DOHH2 (cell line): ENCODE data around the gene CT83.

Experiments
- CTCF ChIP-seq: fragments of 200-600 bp; sonication (generic); IDR thresholded peaks from one replicate; pipeline ENCODE4 v1.5.1; 2014; ENCODE audit warnings: antibody characterized with exemption, mild to moderate bottlenecking, low read depth, low read length; ENCODE audit not compliant: poor library complexity, severe bottlenecking
- EZH2phosphoT487 ChIP-seq: fragments of 200-600 bp; sonication (generic); IDR thresholded peaks from 2 replicates; pipeline ENCODE4 v1.6.1; 2017; ENCODE audit warnings: borderline replicate concordance, mild to moderate bottlenecking, antibody characterized with exemption, low read length, moderate library complexity, mixed read lengths

DNA sequence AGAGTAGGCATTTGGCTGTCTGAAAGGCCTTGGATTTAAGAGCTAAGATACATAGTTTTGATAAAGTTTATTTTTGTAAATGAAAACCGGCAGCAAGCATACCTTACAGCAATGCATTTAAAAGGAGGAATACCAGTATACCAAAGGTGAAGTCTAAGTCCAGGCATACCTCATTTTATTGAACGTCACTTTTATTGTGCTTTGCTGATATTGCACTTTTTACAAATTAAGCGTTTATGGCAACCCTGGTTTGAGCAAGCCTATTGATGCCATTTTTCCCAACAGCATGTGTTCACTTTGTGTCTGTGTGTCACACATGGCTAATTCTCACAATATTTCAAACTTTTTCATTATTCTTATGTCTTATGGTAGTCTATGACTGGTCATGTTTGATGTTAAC, 34.8 kb downstream of the CT83 start:
- no peak for TF ChIP-seq CTCF
- no peak for TF ChIP-seq EZH2phosphoT487
